Stimulated activated CD4-positive, alpha-beta T cell treated with anti-CD3 and anti-CD28 coated beads, Interleukin-12 subunit alpha, Interleukin-12 subunit beta, amount 100 ng/mL, for 24 hours (primary cell): ENCODE data around the gene STARD4.

Source experiments
- DNase-seq, 2 experiments: peaks; one replicate each; pipeline ENCODE4 v3.0.0-alpha.2; 2020; ENCODE audit warnings: low read depth in 2 of 2

Gene STARD4

GRCh38 chr5:111528056-111528455 is 15.7 kb upstream of the STARD4 start:
- no peak for DNase-seq

GRCh38 chr5:111520908-111521307 is 8.6 kb upstream of the STARD4 start:
- DNase-seq: no peak

GRCh38 chr5:111518777-111519176 is 6.4 kb upstream of the STARD4 start:
- DNase-seq: no peak

GRCh38 chr5:111517853-111518501 is 5.6 kb upstream of the STARD4 start:
- no peak for DNase-seq

GRCh38 chr5:111514087-111514486 is 1.8 kb upstream of the STARD4 start:
- no peak for DNase-seq

- no peak for DNase-seq
These were observed 791 bp upstream of the STARD4 start for GRCh38 chr5:111513131-111513520.

GRCh38 chr5:111511831-111512374 is 432 bp downstream of the STARD4 start:
- peak in 1 of 2 experiments; percentile 6 for DNase-seq

GRCh38 chr5:111511174-111511830 is 1.0 kb downstream of the STARD4 start:
- no peak for DNase-seq

GRCh38 chr5:111509119-111509518 is 3.2 kb downstream of the STARD4 start:
- no peak for DNase-seq

GRCh38 chr5:111507276-111507675 is 5.1 kb downstream of the STARD4 start:
- no peak for DNase-seq

- DNase-seq: no peak
These were observed 7.2 kb downstream of the STARD4 start for GRCh38 chr5:111505096-111505495.

- DNase-seq: no peak
These were observed 9.4 kb downstream of the STARD4 start for GRCh38 chr5:111502956-111503355.

GRCh38 chr5:111498346-111498745 is 14.0 kb downstream of the STARD4 start:
- DNase-seq: no peak

GRCh38 chr5:111495159-111495558 is 17.2 kb downstream of the STARD4 start:
- DNase-seq: no peak

GRCh38 chr5:111494355-111494999 is 17.9 kb downstream of the STARD4 start:
- no peak for DNase-seq

GRCh38 chr5:111493031-111493430 is 19.3 kb downstream of the STARD4 start:
- no peak for DNase-seq

- DNase-seq: no peak
These were observed 24.0 kb downstream of the STARD4 start for GRCh38 chr5:111488353-111488752.

GRCh38 chr5:111486926-111487325 is 25.4 kb downstream of the STARD4 start:
- no peak for DNase-seq

- no peak for DNase-seq
These were observed 26.3 kb downstream of the STARD4 start for GRCh38 chr5:111486055-111486454.

GRCh38 chr5:111480346-111480745 is 32.0 kb downstream of the STARD4 start:
- no peak for DNase-seq

GRCh38 chr5:111478898-111479297 is 33.4 kb downstream of the STARD4 start:
- no peak for DNase-seq

- DNase-seq: no peak
These were observed 34.1 kb downstream of the STARD4 start for GRCh38 chr5:111478266-111478665.

GRCh38 chr5:111472579-111472978 is 39.8 kb downstream of the STARD4 start:
- DNase-seq: no peak
